GM21447 (cell line): ENCODE results near the gene KIFC3.
"Not testable (repeated sequence)": the region's sequence is repeated elsewhere in the genome, so short reads cannot be mapped to it uniquely, and the experiment has no call there.

Experiments used
- ATAC-seq: cut with Tn5 transposase; IDR thresholded peaks from one replicate; pipeline ENCODE4 v1.9.1; 2021; ENCODE audit not compliant: unreplicated experiment

Gene KIFC3

GRCh38 chr16:57725151-57725550, 77.1 kb downstream of the KIFC3 start:
- no peak for ATAC-seq

- ATAC-seq: no peak
Observed at GRCh38 chr16:57724531-57724930, 77.8 kb downstream of the KIFC3 start.

GRCh38 chr16:57723170-57723569, 79.1 kb downstream of the KIFC3 start:
- no peak for ATAC-seq

GRCh38 chr16:57722651-57723050, 79.6 kb downstream of the KIFC3 start:
- no peak for ATAC-seq

GRCh38 chr16:57722210-57722499, 80.1 kb downstream of the KIFC3 start:
- no peak for ATAC-seq

- no peak for ATAC-seq
Observed at GRCh38 chr16:57721356-57722209, 80.7 kb downstream of the KIFC3 start.

GRCh38 chr16:57720142-57720575, 82.1 kb downstream of the KIFC3 start:
- ATAC-seq: no peak

GRCh38 chr16:57714047-57714446, 88.2 kb downstream of the KIFC3 start:
- ATAC-seq: no peak

- no peak for ATAC-seq
Observed at GRCh38 chr16:57713596-57713995, 88.7 kb downstream of the KIFC3 start.

- ATAC-seq: not testable (repeated sequence)
Observed at GRCh38 chr16:57712569-57712968, 89.7 kb downstream of the KIFC3 start.

- ATAC-seq: no peak
Observed at GRCh38 chr16:57711993-57712392, 90.3 kb downstream of the KIFC3 start.

- no peak for ATAC-seq
Observed at GRCh38 chr16:57711346-57711745, 90.9 kb downstream of the KIFC3 start.

- ATAC-seq: no peak
Observed at GRCh38 chr16:57709663-57710062, 92.6 kb downstream of the KIFC3 start.
